ENCODE measurements around the gene CPO.

The CPO gene

GRCh38 chr2:206955253-206955652 lies 15.9 kb downstream of the CPO start:
- FAIRE-seq = no peak

GRCh38 chr2:206958261-206958660 lies 18.9 kb downstream of the CPO start:
- FAIRE-seq = no peak
- DNase-seq (ENCODE audit: insufficient read length, low spot score) = no peak
- no peak for TF ChIP-seq POLR2A (IDR thresholded peaks at IDR 0.05; ENCODE audit: low read depth, low read length)

More at GRCh38 chr2:206955253-206955652, 15.9 kb downstream of the CPO start:
- no peak for TF ChIP-seq POLR2A (IDR thresholded peaks at IDR 0.05; ENCODE audit: low read depth, low read length)
- DNase-seq (ENCODE audit: insufficient read length, low spot score) = no peak

- FAIRE-seq (no peak), DNase-seq (ENCODE audit: insufficient read length, low spot score) (no peak)
- no peak for TF ChIP-seq POLR2A (IDR thresholded peaks at IDR 0.05; ENCODE audit: low read depth, low read length)
Measured at GRCh38 chr2:206962966-206963365, 23.6 kb downstream of the CPO start.

- DNase-seq (ENCODE audit: insufficient read length, low spot score) = no peak
- FAIRE-seq = no peak
- TF ChIP-seq POLR2A (IDR thresholded peaks at IDR 0.05; ENCODE audit: low read depth, low read length) = no peak
Measured at GRCh38 chr2:206968134-206969086, 29.1 kb downstream of the CPO start.

- no peak for DNase-seq (ENCODE audit: insufficient read length, low spot score)
- no peak for FAIRE-seq
- TF ChIP-seq POLR2A (IDR thresholded peaks at IDR 0.05; ENCODE audit: low read depth, low read length) = no peak
Measured at GRCh38 chr2:206969192-206969591, 29.9 kb downstream of the CPO start.

- DNase-seq (ENCODE audit: insufficient read length, low spot score) (no peak), FAIRE-seq (no peak)
- TF ChIP-seq POLR2A (IDR thresholded peaks at IDR 0.05; ENCODE audit: low read depth, low read length) = no peak
Measured at GRCh38 chr2:206970589-206971360, 31.5 kb downstream of the CPO start.

GRCh38 chr2:206971805-206972204 lies 32.5 kb downstream of the CPO start:
- FAIRE-seq (no peak), DNase-seq (ENCODE audit: insufficient read length, low spot score) (no peak)

GRCh38 chr2:206974551-206974950 lies 35.2 kb downstream of the CPO start:
- no peak for DNase-seq (ENCODE audit: insufficient read length, low spot score)
- no peak for TF ChIP-seq POLR2A (IDR thresholded peaks at IDR 0.05; ENCODE audit: low read depth, low read length)
- no peak for FAIRE-seq

More at GRCh38 chr2:206971805-206972204, 32.5 kb downstream of the CPO start:
- no peak for TF ChIP-seq POLR2A (IDR thresholded peaks at IDR 0.05; ENCODE audit: low read depth, low read length)

GRCh38 chr2:206978746-206979145 lies 39.4 kb downstream of the CPO start:
- no peak for FAIRE-seq
- no peak for DNase-seq (ENCODE audit: insufficient read length, low spot score)
- no peak for TF ChIP-seq POLR2A (IDR thresholded peaks at IDR 0.05; ENCODE audit: low read depth, low read length)

- DNase-seq (ENCODE audit: insufficient read length, low spot score) (no peak), FAIRE-seq (no peak)
- no peak for TF ChIP-seq POLR2A (IDR thresholded peaks at IDR 0.05; ENCODE audit: low read depth, low read length)
Measured at GRCh38 chr2:206979365-206979764, 40.0 kb downstream of the CPO start.

- FAIRE-seq (no peak), DNase-seq (ENCODE audit: insufficient read length, low spot score) (no peak)
- no peak for TF ChIP-seq POLR2A (IDR thresholded peaks at IDR 0.05; ENCODE audit: low read depth, low read length)
Measured at GRCh38 chr2:206979922-206980321, 40.6 kb downstream of the CPO start.

GRCh38 chr2:206980413-206980812 lies 41.1 kb downstream of the CPO start:
- no peak for TF ChIP-seq POLR2A (IDR thresholded peaks at IDR 0.05; ENCODE audit: low read depth, low read length)
- no peak for FAIRE-seq
- DNase-seq (ENCODE audit: insufficient read length, low spot score) = no peak

- TF ChIP-seq POLR2A (IDR thresholded peaks at IDR 0.05; ENCODE audit: low read depth, low read length) = no peak
- DNase-seq (ENCODE audit: insufficient read length, low spot score) = no peak
- no peak for FAIRE-seq
Measured at GRCh38 chr2:206981086-206981674, 41.9 kb downstream of the CPO start.

GRCh38 chr2:206981739-206982340 lies 42.5 kb downstream of the CPO start:
- DNase-seq (ENCODE audit: insufficient read length, low spot score) = peak; percentile 38
- no peak for TF ChIP-seq POLR2A (IDR thresholded peaks at IDR 0.05; ENCODE audit: low read depth, low read length)
- FAIRE-seq = peak; percentile 62

Measured in H54 (cell line).